Fibroblast of mammary gland (primary cell): ENCODE measurements around the gene OSBPL9.

Experiments used
- DNase-seq: peaks from one replicate; pipeline ENCODE4 v3.0.0-alpha.2; 2010; ENCODE audit warnings: low read depth
- H3K4me3 ChIP-seq: 2 replicates; pipeline ENCODE4 v1.5.1; 2011; ENCODE audit warnings: low read depth, mild to moderate bottlenecking, low read length, moderate library complexity; ENCODE audit not compliant: control insufficient read depth
- CTCF ChIP-seq: conservative IDR thresholded peaks from 2 replicates; pipeline ENCODE4 v1.5.1; 2011; ENCODE audit warnings: low read depth, low read length, inconsistent platforms; ENCODE audit not compliant: control insufficient read depth, insufficient read depth

OSBPL9 gene

GRCh38 chr1:51616903-51617708 is at the start of gene OSBPL9:
OSBPL9 (plus strand) TSS chr1:51617092; CDS start chr1:51617111, 19 bp downstream.
- peak within 1 kb of the TSS; percentile 93 for H3K4me3 ChIP-seq
- no peak for TF ChIP-seq CTCF
- peak; percentile 90 for DNase-seq

- no peak overlapping the region for H3K4me3 ChIP-seq
- TF ChIP-seq CTCF, result no peak
- DNase-seq, result peak; percentile 98
These were observed 49.2 kb upstream of the OSBPL9 start for GRCh38 chr1:51567653-51568052.

- H3K4me3 ChIP-seq, result no peak overlapping the region
- TF ChIP-seq CTCF, result no peak
- no peak for DNase-seq
These were observed 48.5 kb upstream of the OSBPL9 start for GRCh38 chr1:51568231-51568935.

GRCh38 chr1:51569284-51570062 is 47.4 kb upstream of the OSBPL9 start:
- peak; percentile 72 for DNase-seq
- peak; percentile 18 for TF ChIP-seq CTCF
- no peak overlapping the region for H3K4me3 ChIP-seq

GRCh38 chr1:51570063-51570710 is 46.7 kb upstream of the OSBPL9 start:
- DNase-seq, result no peak
- TF ChIP-seq CTCF, result no peak
- no peak overlapping the region for H3K4me3 ChIP-seq

- no peak for TF ChIP-seq CTCF
- DNase-seq, result no peak
- no peak overlapping the region for H3K4me3 ChIP-seq
These were observed 44.5 kb upstream of the OSBPL9 start for GRCh38 chr1:51572365-51572764.
